Skeletal muscle tissue (tissue), 4 donors: Measurements from ENCODE around the gene METTL17. TPM values are rescaled to one million over a fixed set of nuclear protein-coding genes. Genes with fewer than 3 reads are reported as not detected.

Experiments
- H3K27ac ChIP-seq: one replicate; pipeline ENCODE4 v1.7.0; 2013; ENCODE audit warnings: mild to moderate bottlenecking, low read depth, low read length, inconsistent platforms
- H3K27me3 ChIP-seq, 3 donors: one replicate each; pipeline ENCODE4 v1.7.0; 2013; ENCODE audit warnings: low read length in 3 of 3; ENCODE audit not compliant: control insufficient read depth in 3 of 3, insufficient read depth in 3 of 3
- H3K36me3 ChIP-seq, 3 donors: one replicate each; pipeline ENCODE4 v1.7.0; 2013; ENCODE audit warnings: low read length in 3 of 3; ENCODE audit not compliant: control insufficient read depth in 3 of 3, insufficient read depth in 3 of 3
- H3K4me1 ChIP-seq, 3 donors: one replicate each; pipeline ENCODE4 v1.7.0; 2013; ENCODE audit warnings: low read length in 3 of 3, mild to moderate bottlenecking in 3 of 3; ENCODE audit not compliant: control insufficient read depth in 3 of 3, insufficient read depth in 3 of 3
- H3K4me3 ChIP-seq, 3 donors: one replicate each; pipeline ENCODE4 v1.7.0; 2013; ENCODE audit warnings: low read length in 3 of 3
- H3K9ac ChIP-seq, 3 donors: one replicate each; pipeline ENCODE4 v1.7.0; 2013; ENCODE audit warnings: low read length in 3 of 3, mild to moderate bottlenecking in 3 of 3, moderate library complexity in 2 of 3, low read depth in 1 of 3
- H3K9me3 ChIP-seq, 3 donors: one replicate each; pipeline ENCODE4 v1.7.0; 2013; ENCODE audit warnings: low read length in 3 of 3; ENCODE audit not compliant: control insufficient read depth in 3 of 3
- total RNA-seq: library from RNA; depleted of rRNA; stranded (reverse); fragments of >200 nt; gene quantifications from one replicate; pipeline ENCODE4 v1.2.3, GENCODE V29; 2014
- donor health status: Osteomylitis.

The METTL17 gene
- total RNA-seq, 1 donor from 2014 or later = 45.4 TPM

- Histone ChIP-seq H3K27me3 (no peaks in the 10 kb centered on the region), H3K36me3 (peaks cover 59 to 66% (median 63%) of the 10 kb centered on the region in 3 donors), H3K9me3 (no peaks in the 10 kb centered on the region), H3K4me3 (no peak overlapping the region), H3K27ac (peak overlapping the region; percentile 9), H3K9ac (peak overlapping the region in 2 of 3 donors; percentile 43 to 45), H3K4me1 (peaks cover 69 to 82% (median 77%) of the 10 kb centered on the region in 3 donors)
Measured at GRCh38 chr14:21020977-21021545, 31.3 kb downstream of the METTL17 start.

- Histone ChIP-seq H3K9me3 (no peaks in the 10 kb centered on the region), H3K4me1 (peaks cover 70 to 82% (median 77%) of the 10 kb centered on the region in 3 donors), H3K27ac (peak overlapping the region; percentile 98), H3K9ac (peak overlapping the region; percentile 91 to 98 (median 94)), H3K36me3 (peaks cover 47 to 54% (median 51%) of the 10 kb centered on the region in 3 donors), H3K4me3 (peak overlapping the region; percentile 73 to 93 (median 88)), H3K27me3 (no peaks in the 10 kb centered on the region)
Measured at GRCh38 chr14:21022686-21023085, 32.9 kb downstream of the METTL17 start.

- no peaks in the 10 kb centered on the region for H3K9me3 ChIP-seq
- peak overlapping the region; percentile 73 to 93 (median 88) for H3K4me3 ChIP-seq
- H3K27me3 ChIP-seq = no peaks in the 10 kb centered on the region
- H3K36me3 ChIP-seq = peaks cover 43 to 49% (median 46%) of the 10 kb centered on the region in 3 donors
- peak overlapping the region; percentile 91 to 98 (median 94) for H3K9ac ChIP-seq
- peaks cover 66 to 81% (median 73%) of the 10 kb centered on the region in 3 donors for H3K4me1 ChIP-seq
- peak overlapping the region; percentile 98 for H3K27ac ChIP-seq
Measured at GRCh38 chr14:21023174-21023573, 33.4 kb downstream of the METTL17 start.

- H3K4me3 ChIP-seq = peak overlapping the region; percentile 73 to 93 (median 88)
- H3K9me3 ChIP-seq = no peaks in the 10 kb centered on the region
- peaks cover 34 to 40% (median 37%) of the 10 kb centered on the region in 3 donors for H3K36me3 ChIP-seq
- H3K27ac ChIP-seq = peak overlapping the region; percentile 98
- H3K27me3 ChIP-seq = no peaks in the 10 kb centered on the region
- H3K9ac ChIP-seq = peak overlapping the region; percentile 91 to 98 (median 94)
- peaks cover 59 to 72% (median 64%) of the 10 kb centered on the region in 3 donors for H3K4me1 ChIP-seq
Measured at GRCh38 chr14:21023817-21024584, 34.2 kb downstream of the METTL17 start.

GRCh38 chr14:21024585-21025370, 35.0 kb downstream of the METTL17 start, which contains the start of gene NDRG2:
NDRG2 (minus strand) TSS chr14:21025061; CDS start chr14:21023315, 1,746 bp downstream.
- Histone ChIP-seq H3K9me3 (no peaks in the 10 kb centered on the region), H3K36me3 (peaks cover 27 to 33% (median 30%) of the 10 kb centered on the region in 3 donors), H3K27me3 (no peaks in the 10 kb centered on the region), H3K27ac (peak within 1 kb of the TSS; percentile 98), H3K4me1 (peaks cover 57 to 68% (median 58%) of the 10 kb centered on the region in 3 donors), H3K9ac (peak within 1 kb of the TSS; percentile 91 to 98 (median 94)), H3K4me3 (peak within 1 kb of the TSS; percentile 78 to 93 (median 88))

- Histone ChIP-seq H3K4me1 (peaks cover 52 to 64% (median 55%) of the 10 kb centered on the region in 3 donors), H3K9ac (peak overlapping the region; percentile 79 to 97 (median 90)), H3K36me3 (peaks cover 19 to 28% (median 23%) of the 10 kb centered on the region in 3 donors), H3K27me3 (no peaks in the 10 kb centered on the region), H3K4me3 (peak overlapping the region; percentile 70 to 86 (median 78)), H3K9me3 (no peaks in the 10 kb centered on the region), H3K27ac (peak overlapping the region; percentile 98)
Measured at GRCh38 chr14:21025371-21026273, 35.8 kb downstream of the METTL17 start.

GRCh38 chr14:21026274-21026987, 36.7 kb downstream of the METTL17 start:
- Histone ChIP-seq H3K27ac (peak overlapping the region; percentile 98), H3K27me3 (no peaks in the 10 kb centered on the region), H3K9me3 (no peaks in the 10 kb centered on the region), H3K9ac (peak overlapping the region; percentile 62 to 83 (median 81)), H3K4me1 (peaks cover 44 to 56% (median 47%) of the 10 kb centered on the region in 3 donors), H3K36me3 (peaks cover 11 to 20% (median 15%) of the 10 kb centered on the region in 3 donors), H3K4me3 (peak overlapping the region; percentile 43 to 63 (median 58))

GRCh38 chr14:21026988-21027315, 37.2 kb downstream of the METTL17 start:
- no peak overlapping the region for H3K4me3 ChIP-seq
- peaks cover 6 to 14% (median 10%) of the 10 kb centered on the region in 3 donors for H3K36me3 ChIP-seq
- peak overlapping the region; percentile 40 to 76 (median 66) for H3K9ac ChIP-seq
- no peaks in the 10 kb centered on the region for H3K27me3 ChIP-seq
- H3K27ac ChIP-seq = peak overlapping the region; percentile 98
- peaks cover 39 to 53% (median 46%) of the 10 kb centered on the region in 3 donors for H3K4me1 ChIP-seq
- no peaks in the 10 kb centered on the region for H3K9me3 ChIP-seq
